HG03460 (cell line): ENCODE measurements around the gene TMEM143.
"Not testable (repeated sequence)": the region's sequence is repeated elsewhere in the genome, so short reads cannot be mapped to it uniquely, and the experiment has no call there.

Experiments
- ATAC-seq: cut with Tn5 transposase; IDR thresholded peaks from one replicate; pipeline ENCODE4 v1.9.1; 2021; ENCODE audit not compliant: unreplicated experiment

TMEM143 gene

GRCh38 chr19:48391100-48392005, 27.6 kb upstream of the TMEM143 start, which contains the start of gene KDELR1:
KDELR1 (minus strand) TSS chr19:48391551; CDS start chr19:48391358, 193 bp downstream.
- ATAC-seq: no peak

GRCh38 chr19:48390188-48391099, 26.7 kb upstream of the TMEM143 start:
- ATAC-seq: no peak

GRCh38 chr19:48386981-48387380, 23.2 kb upstream of the TMEM143 start:
- no peak for ATAC-seq

GRCh38 chr19:48385461-48386087, 21.8 kb upstream of the TMEM143 start:
- ATAC-seq: no peak

- no peak for ATAC-seq
Measured at GRCh38 chr19:48382286-48382685, 18.5 kb upstream of the TMEM143 start.

- no peak for ATAC-seq
Measured at GRCh38 chr19:48381178-48381950, 17.6 kb upstream of the TMEM143 start.

- ATAC-seq: no peak
Measured at GRCh38 chr19:48379058-48379457, 15.3 kb upstream of the TMEM143 start.

- no peak for ATAC-seq
Measured at GRCh38 chr19:48378194-48378570, 14.4 kb upstream of the TMEM143 start.

GRCh38 chr19:48373567-48373966, 9.8 kb upstream of the TMEM143 start:
- ATAC-seq: no peak

- ATAC-seq: no peak
Measured at GRCh38 chr19:48372904-48373303, 9.2 kb upstream of the TMEM143 start.

- ATAC-seq: not testable (repeated sequence)
Measured at GRCh38 chr19:48371771-48372170, 8.0 kb upstream of the TMEM143 start.

GRCh38 chr19:48371367-48371766, 7.6 kb upstream of the TMEM143 start:
- ATAC-seq: no peak

- no peak for ATAC-seq
Measured at GRCh38 chr19:48370955-48371354, 7.2 kb upstream of the TMEM143 start.

- ATAC-seq: no peak
Measured at GRCh38 chr19:48368936-48369335, 5.2 kb upstream of the TMEM143 start.

- ATAC-seq: no peak
Measured at GRCh38 chr19:48367855-48368254, 4.1 kb upstream of the TMEM143 start.

- no peak for ATAC-seq
Measured at GRCh38 chr19:48365602-48366001, 1.9 kb upstream of the TMEM143 start.

GRCh38 chr19:48364598-48365348, 1.0 kb upstream of the TMEM143 start:
- ATAC-seq: no peak

- ATAC-seq: peak; percentile 12
Measured at GRCh38 chr19:48363500-48363809, 285 bp downstream of the TMEM143 start.

GRCh38 chr19:48362716-48363499, 832 bp downstream of the TMEM143 start:
- ATAC-seq: peak; percentile 46
